KOPT-K1 (cell line): Measurements from ENCODE around the gene GCAT.

Source experiments
- H3K27ac ChIP-seq: fragments of 200-600 bp; sonication (generic); 2 replicates; pipeline ENCODE4 v1.5.1; 2016; ENCODE audit warnings: antibody characterized with exemption, mild to moderate bottlenecking, low read depth, low read length; ENCODE audit not compliant: poor library complexity, severe bottlenecking
- H3K36me3 ChIP-seq: fragments of 200-600 bp; sonication (generic); 2 replicates; pipeline ENCODE4 v1.5.1; 2017; ENCODE audit warnings: antibody characterized with exemption, mild to moderate bottlenecking, low read length, moderate library complexity; ENCODE audit not compliant: insufficient read depth
- H3K9me3 ChIP-seq: fragments of 200-600 bp; sonication (generic); 2 replicates; pipeline ENCODE4 v1.5.1; 2017; ENCODE audit warnings: antibody characterized with exemption, low read length, mild to moderate bottlenecking; ENCODE audit not compliant: insufficient read depth, poor library complexity, severe bottlenecking

GCAT gene

GRCh38 chr22:37801946-37802309 is 5.8 kb upstream of the GCAT start:
- Histone ChIP-seq H3K36me3 (no peaks in the 10 kb centered on the region), H3K27ac (no peak overlapping the region), H3K9me3 (no peaks in the 10 kb centered on the region)

GRCh38 chr22:37802310-37803194 is 5.2 kb upstream of the GCAT start:
- Histone ChIP-seq H3K27ac (no peak overlapping the region), H3K36me3 (no peaks in the 10 kb centered on the region), H3K9me3 (no peaks in the 10 kb centered on the region)

- H3K36me3 ChIP-seq = no peaks in the 10 kb centered on the region
- H3K9me3 ChIP-seq = no peaks in the 10 kb centered on the region
- no peak overlapping the region for H3K27ac ChIP-seq
Observed at GRCh38 chr22:37803195-37803638, 4.5 kb upstream of the GCAT start.

DNA sequence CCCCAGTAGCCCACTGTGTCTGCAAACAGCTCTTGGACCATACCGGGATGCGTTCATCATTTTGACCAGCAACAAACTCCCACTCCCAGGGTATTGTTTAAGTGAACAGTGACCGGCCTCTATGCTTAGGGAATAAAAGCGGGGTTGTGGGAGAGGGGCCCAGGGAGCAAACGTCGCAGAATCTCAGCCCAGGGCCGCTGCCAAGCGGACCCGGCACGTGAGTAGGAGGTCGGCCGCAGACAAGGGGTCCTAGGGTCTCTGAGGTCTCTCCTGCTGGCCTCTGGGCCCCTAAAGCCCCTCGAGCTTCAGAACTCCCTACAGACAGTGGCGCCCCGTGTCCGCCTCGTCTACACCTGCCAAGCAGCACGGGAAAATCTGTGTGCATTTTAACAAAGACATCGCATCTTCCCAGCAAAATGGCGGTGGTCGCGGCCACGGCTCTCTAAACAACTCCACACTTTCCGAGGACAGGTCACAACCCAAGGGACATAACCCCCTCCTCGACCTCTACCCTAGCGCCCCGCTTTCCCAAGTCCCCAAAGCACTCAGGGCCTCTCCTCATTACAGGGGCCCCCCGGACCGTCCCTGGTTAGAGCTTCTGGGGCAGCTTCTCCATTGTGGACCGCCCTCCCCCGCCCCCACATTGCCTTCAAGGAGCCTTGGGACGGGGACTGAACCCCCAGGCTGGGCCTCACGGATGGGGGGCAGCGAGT is 3.9 kb upstream of the GCAT start:
- no peak overlapping the region for H3K27ac ChIP-seq
- H3K36me3 ChIP-seq = no peaks in the 10 kb centered on the region
- H3K9me3 ChIP-seq = no peaks in the 10 kb centered on the region

DNA sequence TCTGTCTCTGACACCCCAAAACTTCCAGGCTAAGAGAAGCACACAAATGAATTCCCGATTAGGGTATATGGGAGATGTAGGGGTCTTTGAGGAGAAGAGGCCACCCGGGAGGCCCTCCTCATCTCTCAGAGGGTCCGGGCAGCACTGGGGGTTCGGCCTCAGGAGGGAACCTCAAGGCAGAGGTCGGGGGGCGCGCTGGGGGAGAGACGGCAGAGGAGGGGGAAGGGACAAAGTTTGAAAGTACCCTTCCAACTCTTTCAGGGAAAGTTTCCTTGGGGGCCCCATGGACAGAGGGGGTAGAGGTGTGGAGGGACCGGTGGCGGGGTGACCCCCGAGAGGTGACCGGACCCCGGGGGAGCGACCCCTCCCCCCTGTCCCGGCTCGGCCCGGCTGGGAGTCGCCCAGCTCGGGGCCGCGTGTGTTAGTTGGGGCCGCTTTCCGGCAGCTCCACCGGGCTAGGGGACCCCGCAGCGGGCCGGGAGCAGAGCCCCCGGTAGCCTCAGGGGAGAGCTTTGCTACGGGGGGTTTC is 3.3 kb upstream of the GCAT start:
- Histone ChIP-seq H3K9me3 (no peaks in the 10 kb centered on the region), H3K27ac (no peak overlapping the region), H3K36me3 (no peaks in the 10 kb centered on the region)

- H3K36me3 ChIP-seq = no peaks in the 10 kb centered on the region
- no peaks in the 10 kb centered on the region for H3K9me3 ChIP-seq
- no peak overlapping the region for H3K27ac ChIP-seq
Observed at GRCh38 chr22:37804881-37805809, 2.6 kb upstream of the GCAT start.

GRCh38 chr22:37805810-37806277 is 1.9 kb upstream of the GCAT start:
- no peaks in the 10 kb centered on the region for H3K36me3 ChIP-seq
- no peaks in the 10 kb centered on the region for H3K9me3 ChIP-seq
- H3K27ac ChIP-seq = no peak overlapping the region

DNA sequence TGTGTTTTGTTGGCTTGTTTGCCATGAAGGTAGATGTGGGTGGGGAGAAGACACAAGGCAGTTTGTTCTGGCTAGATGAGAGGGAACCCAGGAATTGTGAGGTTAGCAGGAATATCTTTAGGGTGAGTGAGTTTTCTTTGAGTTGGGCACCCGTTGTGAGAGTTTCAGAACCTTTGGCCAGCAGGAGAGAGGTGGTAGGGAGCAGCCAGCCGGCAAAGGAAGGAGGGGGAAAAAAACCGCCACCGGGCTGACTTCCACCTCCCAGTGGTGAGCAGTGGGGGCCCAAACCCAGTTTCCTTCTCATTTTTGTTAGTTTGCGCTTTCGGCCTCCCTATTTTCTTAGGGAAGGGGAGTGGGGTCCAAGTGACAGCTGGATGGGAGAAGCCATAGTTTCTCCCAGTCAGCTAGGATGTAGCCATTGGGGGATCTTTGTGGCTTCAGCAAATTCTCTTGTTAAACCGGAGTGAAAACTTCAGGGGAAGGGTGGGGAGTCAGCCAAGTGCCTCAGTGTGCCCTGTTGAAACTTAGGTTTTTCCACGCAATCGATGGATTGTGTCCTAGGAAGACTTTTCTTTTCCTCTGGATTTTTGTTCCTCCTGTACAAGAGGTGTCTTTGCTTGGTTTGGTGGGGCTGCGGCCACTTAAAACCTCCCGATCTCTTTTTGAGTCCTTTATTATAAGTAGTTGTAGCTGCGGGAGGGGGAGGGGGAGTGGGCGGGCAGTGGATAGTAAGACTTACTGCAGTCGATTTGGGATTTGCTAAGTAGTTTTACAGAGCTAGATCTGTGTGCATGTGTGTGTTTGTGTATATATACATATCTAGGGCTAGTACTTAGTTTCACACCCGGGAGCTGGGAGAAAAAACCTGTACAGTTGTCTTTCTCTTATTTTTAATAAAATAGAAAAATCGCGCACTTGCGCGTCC is 1.1 kb upstream of the GCAT start:
- H3K27ac ChIP-seq = no peak overlapping the region
- H3K36me3 ChIP-seq = no peaks in the 10 kb centered on the region
- no peaks in the 10 kb centered on the region for H3K9me3 ChIP-seq

GRCh38 chr22:37808294-37808657 is 542 bp downstream of the GCAT start:
- Histone ChIP-seq H3K27ac (no peak overlapping the region), H3K36me3 (no peaks in the 10 kb centered on the region), H3K9me3 (no peaks in the 10 kb centered on the region)

DNA sequence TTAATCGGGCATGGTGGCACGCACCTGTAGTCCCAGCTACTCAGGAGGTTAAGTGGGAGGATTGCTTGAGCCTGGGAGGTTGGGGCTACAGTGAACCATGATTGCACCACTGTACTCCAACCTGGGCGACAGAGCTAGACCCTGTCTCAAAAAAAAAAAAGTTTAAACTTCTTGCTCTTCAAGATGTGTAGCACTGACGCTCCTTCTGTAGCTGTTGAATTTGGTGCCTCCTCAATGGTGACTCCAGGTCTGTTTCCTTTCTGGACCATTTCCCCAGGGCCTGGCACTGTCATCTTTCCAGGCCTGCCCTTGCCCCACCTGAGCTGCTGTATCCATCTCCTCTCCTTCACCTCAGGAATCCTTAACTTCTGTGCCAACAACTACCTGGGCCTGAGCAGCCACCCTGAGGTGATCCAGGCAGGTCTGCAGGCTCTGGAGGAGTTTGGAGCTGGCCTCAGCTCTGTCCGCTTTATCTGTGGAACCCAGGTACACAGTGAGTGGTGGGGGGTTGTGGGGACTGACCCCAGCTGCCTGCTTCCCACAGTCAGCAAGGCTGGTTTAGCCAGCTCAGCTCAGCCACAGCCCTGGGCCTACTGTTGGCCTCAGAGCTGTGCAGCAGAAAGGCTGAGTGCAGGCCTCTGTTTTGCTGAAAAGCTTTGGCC is 2.1 kb downstream of the GCAT start:
- Histone ChIP-seq H3K36me3 (no peaks in the 10 kb centered on the region), H3K27ac (no peak overlapping the region), H3K9me3 (no peaks in the 10 kb centered on the region)

DNA sequence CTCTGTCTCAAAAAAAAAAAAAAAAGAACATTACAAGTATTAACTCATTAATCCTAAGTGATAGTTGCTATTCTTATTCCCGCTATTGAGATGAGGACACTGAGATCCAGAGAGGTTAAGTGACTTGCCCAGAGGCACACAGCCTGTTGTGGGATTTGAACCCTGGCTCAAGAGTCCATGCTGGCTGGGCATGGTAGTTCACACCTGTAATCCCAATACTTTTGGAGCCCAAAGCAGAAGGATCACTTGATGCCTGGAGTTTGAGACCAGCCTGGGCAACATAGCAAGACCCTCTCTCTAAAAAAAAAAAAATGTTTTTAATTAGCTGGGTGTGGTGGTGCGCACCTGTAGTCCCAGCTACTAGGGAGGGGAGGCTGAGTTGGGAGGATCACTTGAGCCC is 4.1 kb downstream of the GCAT start:
- Histone ChIP-seq H3K9me3 (no peaks in the 10 kb centered on the region), H3K36me3 (no peaks in the 10 kb centered on the region), H3K27ac (no peak overlapping the region)

DNA sequence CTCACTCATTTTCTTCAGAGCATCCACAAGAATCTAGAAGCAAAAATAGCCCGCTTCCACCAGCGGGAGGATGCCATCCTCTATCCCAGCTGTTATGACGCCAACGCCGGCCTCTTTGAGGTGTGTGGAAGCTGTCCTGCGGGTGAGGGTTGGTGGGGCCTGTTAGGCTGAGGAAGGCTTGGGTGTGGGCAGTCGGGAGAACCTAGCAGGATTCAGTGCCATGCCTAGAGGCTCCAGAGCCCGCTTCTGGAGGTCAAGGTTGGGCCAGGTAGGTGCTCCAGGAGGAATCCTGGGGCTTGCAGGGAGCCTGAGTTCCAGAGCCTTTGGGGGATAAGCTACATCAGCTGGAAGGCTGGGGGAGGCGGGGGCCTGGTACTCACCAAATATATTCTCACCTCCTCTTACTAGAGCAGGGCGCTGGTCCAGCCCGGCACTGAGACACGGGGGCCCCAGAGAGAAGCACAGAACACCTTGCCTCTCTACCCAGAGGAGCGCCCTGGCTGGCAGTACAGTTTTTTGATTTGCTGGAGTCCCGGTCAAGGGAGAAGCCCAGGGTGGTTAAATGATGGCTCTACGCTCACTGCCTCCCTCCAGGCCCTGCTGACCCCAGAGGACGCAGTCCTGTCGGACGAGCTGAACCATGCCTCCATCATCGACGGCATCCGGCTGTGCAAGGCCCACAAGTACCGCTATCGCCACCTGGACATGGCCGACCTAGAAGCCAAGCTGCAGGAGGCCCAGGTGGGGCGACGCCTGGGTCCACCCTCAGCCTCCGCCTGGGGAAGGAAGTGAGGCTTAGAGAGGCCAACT is 5.3 kb downstream of the GCAT start:
- H3K9me3 ChIP-seq = no peaks in the 10 kb centered on the region
- H3K36me3 ChIP-seq = no peaks in the 10 kb centered on the region
- no peak overlapping the region for H3K27ac ChIP-seq

- H3K36me3 ChIP-seq = no peaks in the 10 kb centered on the region
- H3K9me3 ChIP-seq = no peaks in the 10 kb centered on the region
- no peak overlapping the region for H3K27ac ChIP-seq
Observed at GRCh38 chr22:37815593-37815992, 7.9 kb downstream of the GCAT start.
